Stimulated activated naive B cell treated with anti-CD40 and anti-IgM and Interleukin-4, amounts not matched to agents 10 μg/mL and 1 μg/mL and 100 μg/mL, for 72 hours (primary cell): Measurements from ENCODE around the gene DNAH10.

ENCODE experiments used
- ATAC-seq, 2 donors: fragments of 150-1000 bp; cut with Tn5 transposase; replicated peaks; 2 replicates each; pipeline ENCODE4 v1.10.0; 2021; ENCODE audit warnings: moderate library complexity in 1 of 2
- DNase-seq: peaks from one replicate; pipeline ENCODE4 v3.0.0; 2021
- H3K27ac Mint-ChIP-seq: one replicate; pipeline ENCODE4 v1.8.0; 2022; ENCODE audit warnings: mild to moderate bottlenecking, mixed read lengths
- H3K27me3 Mint-ChIP-seq, 2 donors: one replicate each; pipeline ENCODE4 v1.8.0; 2022; ENCODE audit warnings: mixed read lengths in 2 of 2
- H3K36me3 Mint-ChIP-seq, 2 donors: one replicate each; pipeline ENCODE4 v1.8.0; 2022; ENCODE audit warnings: mixed read lengths in 2 of 2, mild to moderate bottlenecking in 1 of 2
- H3K4me1 Mint-ChIP-seq, 2 donors: one replicate each; pipeline ENCODE4 v1.8.0; 2022; ENCODE audit warnings: mixed read lengths in 2 of 2, mild to moderate bottlenecking in 1 of 2
- H3K4me3 Mint-ChIP-seq, 2 donors: one replicate each; pipeline ENCODE4 v1.8.0; 2022; ENCODE audit warnings: mild to moderate bottlenecking in 2 of 2, mixed read lengths in 2 of 2, moderate library complexity in 1 of 2
- H3K9me3 Mint-ChIP-seq, 2 donors: one replicate each; pipeline ENCODE4 v1.8.0; 2022; ENCODE audit warnings: mixed read lengths in 2 of 2, mild to moderate bottlenecking in 1 of 2

Gene DNAH10, protein sequence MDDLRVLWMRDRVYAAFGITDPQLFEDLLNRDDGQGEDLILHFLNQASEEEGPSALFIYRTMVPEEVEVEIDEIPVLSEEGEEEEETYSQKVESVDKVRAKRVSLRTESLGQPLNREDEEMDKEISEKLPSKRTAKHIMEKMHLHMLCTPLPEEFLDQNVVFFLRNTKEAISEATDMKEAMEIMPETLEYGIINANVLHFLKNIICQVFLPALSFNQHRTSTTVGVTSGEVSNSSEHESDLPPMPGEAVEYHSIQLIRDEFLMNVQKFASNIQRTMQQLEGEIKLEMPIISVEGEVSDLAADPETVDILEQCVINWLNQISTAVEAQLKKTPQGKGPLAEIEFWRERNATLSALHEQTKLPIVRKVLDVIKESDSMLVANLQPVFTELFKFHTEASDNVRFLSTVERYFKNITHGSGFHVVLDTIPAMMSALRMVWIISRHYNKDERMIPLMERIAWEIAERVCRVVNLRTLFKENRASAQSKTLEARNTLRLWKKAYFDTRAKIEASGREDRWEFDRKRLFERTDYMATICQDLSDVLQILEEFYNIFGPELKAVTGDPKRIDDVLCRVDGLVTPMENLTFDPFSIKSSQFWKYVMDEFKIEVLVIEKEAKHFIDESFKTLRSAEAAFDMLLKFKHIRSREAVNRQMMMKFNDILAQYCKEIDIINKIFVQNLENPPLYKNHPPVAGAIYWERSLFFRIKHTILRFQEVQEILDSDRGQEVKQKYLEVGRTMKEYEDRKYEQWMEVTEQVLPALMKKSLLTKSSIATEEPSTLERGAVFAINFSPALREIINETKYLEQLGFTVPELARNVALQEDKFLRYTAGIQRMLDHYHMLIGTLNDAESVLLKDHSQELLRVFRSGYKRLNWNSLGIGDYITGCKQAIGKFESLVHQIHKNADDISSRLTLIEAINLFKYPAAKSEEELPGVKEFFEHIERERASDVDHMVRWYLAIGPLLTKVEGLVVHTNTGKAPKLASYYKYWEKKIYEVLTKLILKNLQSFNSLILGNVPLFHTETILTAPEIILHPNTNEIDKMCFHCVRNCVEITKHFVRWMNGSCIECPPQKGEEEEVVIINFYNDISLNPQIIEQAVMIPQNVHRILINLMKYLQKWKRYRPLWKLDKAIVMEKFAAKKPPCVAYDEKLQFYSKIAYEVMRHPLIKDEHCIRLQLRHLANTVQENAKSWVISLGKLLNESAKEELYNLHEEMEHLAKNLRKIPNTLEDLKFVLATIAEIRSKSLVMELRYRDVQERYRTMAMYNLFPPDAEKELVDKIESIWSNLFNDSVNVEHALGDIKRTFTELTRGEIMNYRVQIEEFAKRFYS (N-terminal part only)

DNA sequence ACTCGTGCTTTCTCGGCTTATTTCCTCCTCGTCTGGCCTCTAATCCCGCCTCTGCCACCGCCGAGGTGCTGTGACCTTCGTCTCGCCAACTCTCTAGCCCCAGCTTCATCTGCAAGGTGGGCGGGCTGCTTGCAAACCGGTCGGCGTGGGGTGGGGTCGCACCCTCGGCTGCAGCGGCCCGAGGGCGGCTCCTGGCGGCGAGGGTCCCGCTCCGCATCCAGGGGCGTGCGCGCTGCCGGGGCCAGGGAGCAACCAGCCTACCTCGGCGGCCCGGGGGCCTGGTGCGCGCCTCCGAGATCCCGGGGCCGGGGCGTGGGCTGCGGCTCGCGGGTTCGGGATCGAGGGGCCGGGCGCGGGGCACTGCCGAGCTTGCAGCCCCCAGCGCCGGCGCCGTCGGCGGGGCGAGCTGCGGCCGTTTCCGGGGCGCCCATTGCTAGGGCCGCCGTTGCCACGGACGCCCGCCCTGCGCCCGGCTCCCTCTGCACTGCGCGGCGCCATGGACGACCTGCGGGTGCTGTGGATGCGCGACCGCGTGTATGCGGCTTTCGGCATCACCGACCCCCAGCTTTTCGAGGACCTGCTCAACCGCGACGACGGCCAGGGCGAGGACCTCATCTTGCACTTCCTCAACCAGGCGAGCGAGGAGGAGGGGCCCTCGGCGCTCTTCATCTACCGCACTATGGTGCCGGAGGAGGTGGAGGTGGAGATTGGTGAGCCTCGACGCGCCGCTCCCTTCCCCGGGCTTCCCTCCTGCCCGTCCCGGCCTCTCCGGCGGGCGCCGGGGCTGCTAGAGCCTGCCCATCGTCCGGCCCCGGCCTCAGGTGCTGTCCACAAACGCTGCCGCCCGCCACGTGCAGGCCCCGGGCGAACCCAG, at the start of gene DNAH10:
Gene DNAH10 (plus strand): TSS at position 461 of the 874 bp plus-strand sequence. CDS start 36 bp downstream, at position 497.
- ATAC-seq, result peak; percentile 86 to 88
- Mint-ChIP-seq H3K4me1 (peaks cover 2 to 8% of the 10 kb centered on the region in 2 donors), H3K9me3 (no peaks in the 10 kb centered on the region), H3K27ac (peak within 1 kb of the TSS; percentile 59), H3K36me3 (peaks cover 8 to 16% of the 10 kb centered on the region in 2 donors), H3K27me3 (no peaks in the 10 kb centered on the region), H3K4me3 (peak within 1 kb of the TSS; percentile 83 to 87)
- DNase-seq, result peak; percentile 54

DNA sequence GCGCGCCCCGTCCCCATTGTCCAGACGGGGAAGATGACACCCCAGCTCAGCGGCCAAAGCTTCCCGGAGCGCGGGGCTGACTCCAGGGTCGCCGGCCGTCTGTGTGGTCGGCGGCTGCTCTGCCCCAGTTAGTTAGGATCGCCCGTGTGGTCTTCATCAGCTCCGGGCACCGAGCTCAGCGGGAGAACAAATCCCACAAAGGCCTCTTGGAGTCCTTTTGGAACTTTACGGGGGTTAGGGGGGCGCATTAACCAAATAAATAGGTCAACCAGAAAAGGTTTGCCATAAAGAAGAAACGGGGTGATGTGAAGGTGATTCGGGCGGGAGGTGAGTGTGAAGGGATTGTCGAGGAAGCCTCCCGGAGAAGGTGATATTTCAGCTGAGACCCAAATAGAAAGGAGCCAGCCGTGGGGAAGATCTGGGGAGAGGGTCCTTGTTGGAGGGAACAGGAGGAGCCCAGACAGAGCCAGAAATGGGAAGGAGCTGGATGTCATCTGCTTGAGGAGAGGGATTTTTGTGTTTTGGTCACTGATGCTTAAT, 49.3 kb upstream of the DNAH10 start:
- Mint-ChIP-seq H3K9me3 (no peaks in the 10 kb centered on the region), H3K4me1 (peaks cover 21 to 44% of the 10 kb centered on the region in 2 donors), H3K27ac (peak overlapping the region; percentile 93), H3K4me3 (peak overlapping the region; percentile 92 to 95), H3K36me3 (peaks cover 4 to 12% of the 10 kb centered on the region in 2 donors), H3K27me3 (no peaks in the 10 kb centered on the region)
- ATAC-seq (no peak), DNase-seq (no peak)

DNA sequence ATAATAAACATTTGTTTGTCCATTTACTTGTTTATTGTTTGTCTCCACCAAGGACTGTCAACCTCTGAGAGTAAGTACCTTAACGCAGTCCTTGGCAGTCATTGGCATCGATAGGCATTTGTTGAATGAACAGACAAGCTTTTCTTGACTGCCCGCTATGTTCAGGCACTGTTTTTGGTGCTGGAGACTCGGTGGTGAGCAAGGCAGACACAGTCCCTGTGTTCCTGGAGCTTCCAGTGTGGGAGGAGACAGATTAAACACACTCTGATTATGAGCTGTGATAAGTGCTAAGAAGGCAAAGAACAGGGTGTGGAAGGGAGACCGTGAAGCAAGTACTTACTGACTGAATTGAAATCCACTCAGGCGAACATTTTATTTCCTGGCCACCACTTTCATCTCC, 48.7 kb upstream of the DNAH10 start:
- Mint-ChIP-seq H3K4me1 (peaks cover 21 to 44% of the 10 kb centered on the region in 2 donors), H3K9me3 (no peaks in the 10 kb centered on the region), H3K27me3 (no peaks in the 10 kb centered on the region), H3K36me3 (peaks cover 4 to 12% of the 10 kb centered on the region in 2 donors), H3K4me3 (peak overlapping the region; percentile 92 to 95), H3K27ac (peak overlapping the region; percentile 93)
- ATAC-seq, result no peak
- DNase-seq, result no peak

DNA sequence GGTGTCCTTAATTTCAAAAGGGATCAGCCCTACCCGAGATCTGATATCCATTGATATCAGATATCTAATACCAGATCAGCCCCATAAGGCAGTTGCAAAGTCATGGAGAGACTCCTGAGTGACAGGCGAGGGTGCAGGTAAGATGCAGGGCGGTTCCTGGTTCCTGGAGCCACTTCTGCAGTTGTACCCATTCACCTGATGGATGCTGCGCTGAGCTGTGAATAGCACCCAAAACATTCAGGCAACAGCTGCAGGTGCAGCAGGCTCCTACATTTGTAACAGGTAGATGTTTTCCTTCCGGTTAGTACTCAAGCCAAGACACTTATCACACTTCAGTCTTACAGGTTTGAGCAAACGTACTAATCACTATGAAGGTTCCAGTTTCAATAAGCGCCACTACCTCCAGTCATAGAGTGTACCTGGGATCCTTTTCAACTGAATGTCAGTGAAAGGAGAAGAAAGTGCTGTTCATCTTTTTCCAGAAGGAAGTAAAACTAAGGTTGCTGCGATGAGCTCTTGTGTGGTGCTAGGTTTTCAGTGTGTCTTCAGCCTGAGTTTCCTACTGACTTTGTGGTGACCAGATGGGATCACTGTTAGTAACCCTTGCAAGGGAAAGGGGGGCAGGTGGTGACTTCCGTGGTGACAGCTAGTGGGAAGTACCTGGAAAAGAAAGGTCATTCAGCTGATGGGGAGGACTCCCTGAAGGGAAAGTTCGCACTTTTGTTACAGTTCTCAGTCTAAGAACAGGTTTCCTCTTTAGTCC, 48.1 kb upstream of the DNAH10 start:
- peaks cover 4 to 12% of the 10 kb centered on the region in 2 donors for H3K36me3 Mint-ChIP-seq
- peak overlapping the region; percentile 93 for H3K27ac Mint-ChIP-seq
- peak overlapping the region; percentile 92 to 95 for H3K4me3 Mint-ChIP-seq
- no peaks in the 10 kb centered on the region for H3K27me3 Mint-ChIP-seq
- ATAC-seq (peak; percentile 54 to 59), DNase-seq (peak; percentile 60)
- H3K4me1 Mint-ChIP-seq, result peaks cover 21 to 44% of the 10 kb centered on the region in 2 donors
- no peaks in the 10 kb centered on the region for H3K9me3 Mint-ChIP-seq

DNA sequence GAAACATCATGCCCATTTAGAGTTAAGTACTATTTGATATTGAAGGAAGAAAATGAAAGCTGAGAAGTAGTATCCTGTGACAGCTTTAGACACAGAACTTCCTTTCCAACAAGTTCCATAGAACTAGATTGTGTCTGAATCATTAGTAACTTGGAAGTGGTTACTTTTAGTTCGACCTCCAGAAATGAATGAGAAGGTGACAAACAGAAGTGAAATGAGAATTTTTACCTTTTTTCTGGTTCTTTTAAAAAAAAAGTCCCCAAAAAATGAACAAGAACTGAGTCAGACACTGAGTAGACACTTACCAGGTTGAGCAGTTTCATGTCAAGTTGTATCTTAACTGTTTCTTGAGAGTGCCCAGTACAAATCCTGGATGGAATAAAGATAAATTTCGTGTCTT, 46.9 kb upstream of the DNAH10 start:
- H3K4me1 Mint-ChIP-seq, result peaks cover 25 to 56% of the 10 kb centered on the region in 2 donors
- H3K27me3 Mint-ChIP-seq, result no peaks in the 10 kb centered on the region
- H3K4me3 Mint-ChIP-seq, result peak overlapping the region; percentile 11 to 53
- DNase-seq, result no peak
- H3K9me3 Mint-ChIP-seq, result no peaks in the 10 kb centered on the region
- H3K27ac Mint-ChIP-seq, result peak overlapping the region; percentile 85
- H3K36me3 Mint-ChIP-seq, result peaks cover 10 to 19% of the 10 kb centered on the region in 2 donors
- ATAC-seq, result no peak

DNA sequence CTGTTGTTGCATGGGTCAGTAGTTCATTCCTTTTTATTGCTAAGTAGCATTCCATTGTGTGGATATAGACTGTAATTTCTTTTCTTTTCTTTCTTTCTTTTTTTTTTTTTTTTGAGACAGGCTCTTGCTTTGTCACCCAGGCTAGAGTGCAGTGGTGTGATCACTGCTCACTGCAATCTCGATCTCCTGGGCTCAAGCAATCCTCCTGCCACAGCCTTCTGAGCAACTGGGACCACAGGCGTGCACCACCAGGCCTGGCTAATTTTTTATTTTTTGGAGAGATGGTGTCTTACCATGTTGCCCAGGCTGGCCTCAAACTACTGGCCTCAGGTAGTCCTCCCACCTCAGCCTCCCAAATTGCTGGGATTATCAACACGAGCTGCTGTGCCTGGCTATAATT, 44.8 kb upstream of the DNAH10 start:
- no peak overlapping the region for H3K4me3 Mint-ChIP-seq
- DNase-seq (no peak), ATAC-seq (no peak)
- H3K9me3 Mint-ChIP-seq, result no peaks in the 10 kb centered on the region
- H3K27me3 Mint-ChIP-seq, result no peaks in the 10 kb centered on the region
- H3K27ac Mint-ChIP-seq, result peak overlapping the region; percentile 67
- peaks cover 19 to 47% of the 10 kb centered on the region in 2 donors for H3K4me1 Mint-ChIP-seq
- peaks cover 12 to 23% of the 10 kb centered on the region in 2 donors for H3K36me3 Mint-ChIP-seq

DNA sequence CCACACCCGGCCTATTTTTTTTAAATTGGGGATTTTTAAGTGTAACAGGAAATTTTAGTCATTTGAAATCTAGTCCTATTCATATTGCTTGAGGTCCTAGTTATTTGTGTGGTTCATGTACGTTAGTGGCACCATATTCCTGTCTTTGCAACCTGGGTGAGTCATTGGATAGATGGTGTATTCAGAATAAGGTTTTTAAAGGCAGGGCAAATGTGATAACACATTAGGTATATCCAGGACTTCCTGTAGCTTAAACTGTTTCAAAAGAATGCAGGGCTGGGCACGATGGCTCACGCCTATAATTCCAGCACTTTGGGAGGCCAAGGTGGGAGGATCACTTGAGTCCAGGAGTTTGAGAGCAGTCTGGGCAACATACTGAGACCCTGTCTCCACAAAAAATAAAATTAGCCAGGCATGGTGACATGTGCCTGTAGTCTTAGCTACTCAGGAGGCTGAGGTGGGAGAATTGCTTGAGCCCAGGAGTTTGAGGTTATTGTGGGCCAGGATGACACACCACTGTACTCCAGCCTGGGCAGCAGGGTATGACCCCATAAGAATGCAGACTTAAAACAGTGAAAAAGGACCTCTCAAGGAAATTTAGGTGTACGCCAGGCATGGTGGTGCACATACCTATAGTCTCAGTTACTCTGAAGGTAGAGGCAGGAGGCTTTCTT, 41.8 kb upstream of the DNAH10 start:
- no peaks in the 10 kb centered on the region for H3K9me3 Mint-ChIP-seq
- peaks cover 11 to 29% of the 10 kb centered on the region in 2 donors for H3K4me1 Mint-ChIP-seq
- no peak for ATAC-seq
- no peaks in the 10 kb centered on the region for H3K27me3 Mint-ChIP-seq
- no peak overlapping the region for H3K27ac Mint-ChIP-seq
- peaks cover 19 to 32% of the 10 kb centered on the region in 2 donors for H3K36me3 Mint-ChIP-seq
- H3K4me3 Mint-ChIP-seq, result no peak overlapping the region
- DNase-seq, result no peak

DNA sequence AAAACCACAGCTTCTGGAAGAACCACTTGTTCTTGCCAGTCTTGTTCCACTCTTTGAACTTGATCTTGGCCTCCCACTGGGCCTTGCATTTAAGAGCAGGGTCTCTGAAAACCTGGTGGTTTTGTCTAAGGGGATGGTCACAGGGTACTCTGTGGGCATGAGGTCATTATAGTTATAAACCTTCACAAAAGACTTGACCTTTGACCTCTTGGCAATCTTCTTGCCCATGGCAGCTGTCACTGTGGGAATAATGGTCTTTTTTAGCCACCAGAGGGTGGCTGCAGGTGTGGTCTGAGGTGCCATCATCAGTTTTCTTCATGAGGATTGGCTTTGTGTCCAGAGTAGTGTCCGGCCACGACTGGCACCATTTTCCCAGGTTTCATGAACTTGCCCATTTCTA, 40.9 kb upstream of the DNAH10 start:
- Mint-ChIP-seq H3K27me3 (no peaks in the 10 kb centered on the region), H3K9me3 (no peaks in the 10 kb centered on the region), H3K27ac (no peak overlapping the region), H3K36me3 (peaks cover 23 to 38% of the 10 kb centered on the region in 2 donors), H3K4me3 (no peak overlapping the region), H3K4me1 (peaks cover 13 to 28% of the 10 kb centered on the region in 2 donors)
- ATAC-seq, result no peak
- no peak for DNase-seq

DNA sequence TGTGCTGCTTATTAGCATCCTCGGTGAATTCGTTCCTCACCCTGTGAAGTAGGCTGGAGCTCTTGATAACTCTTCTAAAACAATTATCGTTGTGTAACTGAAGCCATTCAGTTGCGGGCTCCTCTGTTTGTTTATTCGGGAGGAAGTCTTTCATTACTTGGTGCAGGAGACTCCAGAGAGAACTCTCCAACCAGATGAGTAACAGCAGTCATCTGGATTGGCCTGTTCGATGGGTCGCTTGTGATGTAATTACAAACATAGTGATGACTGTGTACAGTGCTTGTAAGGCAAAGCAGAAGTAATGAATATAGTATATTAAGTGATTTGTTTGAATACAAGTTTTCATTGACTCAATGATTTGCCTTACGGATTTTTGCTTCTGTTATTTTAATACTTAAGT, 39.1 kb upstream of the DNAH10 start:
- Mint-ChIP-seq H3K4me1 (peaks cover 13 to 21% of the 10 kb centered on the region in 2 donors), H3K9me3 (no peaks in the 10 kb centered on the region), H3K36me3 (peaks cover 30 to 41% of the 10 kb centered on the region in 2 donors), H3K27me3 (no peaks in the 10 kb centered on the region), H3K27ac (peak overlapping the region; percentile 25), H3K4me3 (no peak overlapping the region)
- peak in 1 of 2 donors; percentile 32 for ATAC-seq
- no peak for DNase-seq

DNA sequence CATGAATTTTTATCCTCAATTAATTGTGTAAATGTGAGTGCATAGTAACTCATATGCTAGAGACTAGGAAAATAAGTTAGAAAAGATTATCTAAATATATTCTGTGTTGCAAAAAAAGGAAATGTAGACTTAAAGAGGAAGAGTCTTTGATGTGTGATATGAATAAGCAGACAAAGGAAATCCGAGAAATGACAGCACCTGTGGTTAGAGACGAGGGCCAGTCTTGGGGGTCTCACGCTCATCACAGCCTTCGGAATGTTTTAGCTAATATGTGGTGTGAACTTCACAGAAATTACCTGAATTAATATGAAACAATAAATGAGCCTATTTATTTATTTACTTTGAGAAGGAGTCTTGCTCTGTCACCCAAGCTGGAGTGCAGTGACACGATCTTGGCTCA, 38.3 kb upstream of the DNAH10 start:
- H3K27ac Mint-ChIP-seq, result peak overlapping the region; percentile 85
- no peaks in the 10 kb centered on the region for H3K9me3 Mint-ChIP-seq
- DNase-seq (peak; percentile 43), ATAC-seq (peak; percentile 95 to 96)
- H3K36me3 Mint-ChIP-seq, result peaks cover 35 to 48% of the 10 kb centered on the region in 2 donors
- peaks cover 13 to 21% of the 10 kb centered on the region in 2 donors for H3K4me1 Mint-ChIP-seq
- H3K4me3 Mint-ChIP-seq, result peak overlapping the region in 1 of 2 donors; percentile 28
- no peaks in the 10 kb centered on the region for H3K27me3 Mint-ChIP-seq

DNA sequence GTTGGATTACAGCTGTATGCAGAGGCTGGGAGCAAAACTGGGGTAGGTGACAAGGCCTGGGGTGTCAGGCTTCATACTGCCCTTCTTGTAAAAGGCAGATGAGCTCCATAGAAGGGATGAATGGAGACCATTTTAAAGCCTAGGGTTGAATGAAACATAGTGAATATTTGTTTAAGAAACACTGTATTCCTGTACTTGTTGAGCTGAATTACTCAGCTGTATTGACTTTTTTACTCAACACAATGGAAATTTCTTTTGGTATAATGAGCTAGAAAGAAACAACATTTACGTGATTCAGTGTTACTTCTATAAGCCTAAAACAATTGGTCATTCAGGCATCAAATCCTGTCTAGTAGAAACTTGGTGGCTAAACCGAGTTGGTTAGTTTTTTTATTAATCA, 35.9 kb upstream of the DNAH10 start:
- Mint-ChIP-seq H3K4me3 (no peak overlapping the region), H3K36me3 (peaks cover 36 to 57% of the 10 kb centered on the region in 2 donors), H3K4me1 (peaks cover 9% of the 10 kb centered on the region in 2 donors), H3K27me3 (no peaks in the 10 kb centered on the region), H3K9me3 (no peaks in the 10 kb centered on the region), H3K27ac (peak overlapping the region; percentile 3)
- DNase-seq (no peak), ATAC-seq (no peak)

DNA sequence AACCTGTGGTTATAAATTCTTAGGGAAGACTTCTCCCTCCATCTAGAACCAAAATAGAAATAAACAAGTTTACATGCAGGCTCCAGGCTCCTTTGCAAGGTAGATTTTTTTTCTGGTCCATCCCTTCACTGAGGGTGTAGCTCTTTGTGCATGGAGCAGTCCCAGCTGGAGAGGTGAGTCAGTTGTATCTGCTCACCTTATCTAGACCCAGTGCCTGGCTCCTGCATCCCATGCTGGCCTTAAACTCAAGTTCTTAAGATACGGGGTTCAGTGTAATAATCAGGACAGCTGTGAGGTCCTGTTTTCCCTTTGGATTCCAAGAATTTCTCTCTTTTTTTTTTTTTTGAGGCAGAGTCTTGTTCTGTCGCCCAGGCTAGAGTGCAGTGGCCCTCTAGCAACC, 35.1 kb upstream of the DNAH10 start:
- Mint-ChIP-seq H3K36me3 (peaks cover 43 to 64% of the 10 kb centered on the region in 2 donors), H3K4me3 (no peak overlapping the region)
- no peak for ATAC-seq

More for the DNA sequence above, 35.1 kb upstream of the DNAH10 start:
- H3K4me1 Mint-ChIP-seq, result peaks cover 10 to 12% of the 10 kb centered on the region in 2 donors
- no peak for DNase-seq
- H3K27me3 Mint-ChIP-seq, result no peaks in the 10 kb centered on the region
- no peaks in the 10 kb centered on the region for H3K9me3 Mint-ChIP-seq
- H3K27ac Mint-ChIP-seq, result no peak overlapping the region
